ENCODE results near the gene DUXA.
A peak's percentile ranks its signal among the peaks of the same experiment; 100 is the strongest.
"Not testable (repeated sequence)": the region's sequence is repeated elsewhere in the genome, so short reads cannot be mapped to it uniquely, and the experiment has no call there.

DUXA gene

DNA sequence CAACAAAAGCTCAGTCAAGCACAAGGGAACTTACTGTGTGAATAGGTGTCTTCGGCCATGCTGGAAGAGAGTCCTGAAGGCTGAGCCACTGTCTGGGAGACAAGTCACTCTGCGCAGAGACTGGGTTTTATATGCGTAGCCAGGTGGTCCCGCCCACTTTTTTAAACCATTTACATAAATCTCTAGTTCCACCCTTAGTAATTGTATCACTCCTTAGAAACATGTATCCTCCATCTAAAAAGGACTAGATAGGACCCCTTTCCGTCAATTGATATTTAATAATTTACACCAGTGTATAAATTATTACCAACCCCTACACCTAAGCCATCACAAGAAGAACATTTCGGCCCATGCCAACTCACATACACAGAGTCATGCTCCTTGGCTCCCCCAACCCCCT, at the start of gene DUXA:
TSS of gene DUXA (minus strand) at position 101 of the 400 bp plus-strand sequence. CDS start at position 59, 42 bp downstream.
- TF ChIP-seq, protein P1, sequence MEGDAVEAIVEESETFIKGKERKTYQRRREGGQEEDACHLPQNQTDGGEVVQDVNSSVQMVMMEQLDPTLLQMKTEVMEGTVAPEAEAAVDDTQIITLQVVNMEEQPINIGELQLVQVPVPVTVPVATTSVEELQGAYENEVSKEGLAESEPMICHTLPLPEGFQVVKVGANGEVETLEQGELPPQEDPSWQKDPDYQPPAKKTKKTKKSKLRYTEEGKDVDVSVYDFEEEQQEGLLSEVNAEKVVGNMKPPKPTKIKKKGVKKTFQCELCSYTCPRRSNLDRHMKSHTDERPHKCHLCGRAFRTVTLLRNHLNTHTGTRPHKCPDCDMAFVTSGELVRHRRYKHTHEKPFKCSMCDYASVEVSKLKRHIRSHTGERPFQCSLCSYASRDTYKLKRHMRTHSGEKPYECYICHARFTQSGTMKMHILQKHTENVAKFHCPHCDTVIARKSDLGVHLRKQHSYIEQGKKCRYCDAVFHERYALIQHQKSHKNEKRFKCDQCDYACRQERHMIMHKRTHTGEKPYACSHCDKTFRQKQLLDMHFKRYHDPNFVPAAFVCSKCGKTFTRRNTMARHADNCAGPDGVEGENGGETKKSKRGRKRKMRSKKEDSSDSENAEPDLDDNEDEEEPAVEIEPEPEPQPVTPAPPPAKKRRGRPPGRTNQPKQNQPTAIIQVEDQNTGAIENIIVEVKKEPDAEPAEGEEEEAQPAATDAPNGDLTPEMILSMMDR (IDR thresholded peaks at IDR 0.05; ENCODE audit: low read depth, low read length, missing control alignments): no peak
- DNase-seq (ENCODE audit: low read depth): no peak
- no peak within 1 kb of the TSS for H3K4me3 ChIP-seq (ENCODE audit: low read depth, low read length)

DNA sequence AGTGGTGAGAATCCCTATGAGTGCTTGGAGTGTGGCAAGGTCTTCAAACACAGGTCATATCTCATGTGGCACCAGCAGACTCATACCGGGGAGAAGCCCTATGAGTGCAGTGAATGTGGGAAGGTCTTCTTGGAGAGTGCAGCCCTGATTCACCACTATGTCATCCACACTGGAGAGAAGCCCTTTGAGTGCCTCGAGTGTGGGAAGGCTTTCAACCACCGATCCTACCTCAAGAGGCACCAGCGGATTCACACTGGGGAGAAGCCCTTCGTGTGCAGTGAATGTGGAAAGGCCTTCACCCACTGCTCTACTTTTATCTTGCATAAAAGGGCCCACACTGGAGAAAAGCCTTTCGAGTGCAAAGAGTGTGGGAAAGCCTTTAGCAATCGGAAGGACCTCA, 44.8 kb upstream of the DUXA start:
- H3K4me3 ChIP-seq (ENCODE audit: low read depth, low read length): no peak overlapping the region
- TF ChIP-seq, protein P1 (IDR thresholded peaks at IDR 0.05; ENCODE audit: low read depth, low read length, missing control alignments): no peak
- DNase-seq (ENCODE audit: low read depth): no peak

DNA sequence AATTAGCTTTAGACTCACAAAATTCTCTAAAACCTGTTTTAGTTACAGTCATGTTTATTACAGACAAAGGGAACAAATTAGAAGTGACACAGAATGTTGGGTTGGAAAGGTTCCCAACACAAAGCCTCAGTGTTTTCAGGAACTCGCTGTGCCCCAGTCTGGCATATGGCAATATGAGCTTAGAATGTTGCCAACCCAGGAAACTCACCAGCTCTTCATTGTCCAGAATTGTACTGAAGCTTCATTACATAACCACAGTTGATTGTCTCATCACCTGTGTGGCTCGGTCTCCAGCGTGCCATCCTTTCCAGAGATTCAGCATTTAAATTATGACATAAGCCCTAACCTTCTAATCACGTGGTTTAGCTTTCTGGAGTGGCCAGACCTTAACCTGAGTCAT, 43.1 kb upstream of the DUXA start:
- TF ChIP-seq, protein P1 (IDR thresholded peaks at IDR 0.05; ENCODE audit: low read depth, low read length, missing control alignments): no peak

DNA sequence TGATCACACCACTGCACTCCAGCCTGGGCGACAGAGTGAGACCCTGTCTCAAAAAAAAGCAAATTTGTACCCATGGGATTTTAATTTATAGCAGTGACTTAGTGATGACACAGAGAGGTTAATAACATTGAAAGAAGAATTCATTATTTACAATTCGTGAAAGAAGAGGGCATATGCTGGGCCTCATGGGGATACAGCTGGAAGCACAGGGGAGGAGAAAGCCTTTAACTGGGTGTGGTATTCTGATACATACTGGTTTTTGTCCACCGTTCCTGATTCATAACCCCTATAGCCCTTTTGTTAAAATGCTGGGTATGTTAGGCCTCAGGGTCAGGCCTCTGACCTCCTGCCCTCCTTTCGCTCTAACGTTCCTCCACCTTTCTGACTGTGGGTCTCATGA, 34.9 kb upstream of the DUXA start:
- TF ChIP-seq, protein P1 (IDR thresholded peaks at IDR 0.05; ENCODE audit: low read depth, low read length, missing control alignments): no peak
- DNase-seq (ENCODE audit: low read depth): no peak
- no peak overlapping the region for H3K4me3 ChIP-seq (ENCODE audit: low read depth, low read length)

More for the DNA sequence above, 43.1 kb upstream of the DUXA start:
- no peak overlapping the region for H3K4me3 ChIP-seq (ENCODE audit: low read depth, low read length)
- DNase-seq (ENCODE audit: low read depth): no peak

DNA sequence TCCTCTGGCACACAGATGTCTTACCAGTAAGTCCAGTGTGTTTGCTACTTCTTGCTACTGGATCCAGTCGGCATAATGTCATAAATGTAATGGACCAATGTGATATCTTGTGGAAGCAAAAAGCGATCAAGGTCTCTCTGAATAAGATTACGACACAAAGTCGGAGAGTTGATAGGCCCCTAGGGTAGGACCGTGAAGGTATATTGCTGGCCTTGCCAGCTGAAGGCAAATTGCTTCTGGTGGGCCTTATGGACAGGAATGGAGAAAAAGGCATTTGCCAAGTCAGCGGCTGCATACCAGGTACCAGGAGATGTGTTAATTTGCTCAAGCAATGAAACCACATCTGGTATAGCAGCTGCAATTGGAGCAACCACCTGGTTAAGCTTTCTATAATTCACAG, 30.6 kb upstream of the DUXA start:
- DNase-seq (ENCODE audit: low read depth); H3K4me3 ChIP-seq (ENCODE audit: low read depth, low read length): not testable (repeated sequence)

DNA sequence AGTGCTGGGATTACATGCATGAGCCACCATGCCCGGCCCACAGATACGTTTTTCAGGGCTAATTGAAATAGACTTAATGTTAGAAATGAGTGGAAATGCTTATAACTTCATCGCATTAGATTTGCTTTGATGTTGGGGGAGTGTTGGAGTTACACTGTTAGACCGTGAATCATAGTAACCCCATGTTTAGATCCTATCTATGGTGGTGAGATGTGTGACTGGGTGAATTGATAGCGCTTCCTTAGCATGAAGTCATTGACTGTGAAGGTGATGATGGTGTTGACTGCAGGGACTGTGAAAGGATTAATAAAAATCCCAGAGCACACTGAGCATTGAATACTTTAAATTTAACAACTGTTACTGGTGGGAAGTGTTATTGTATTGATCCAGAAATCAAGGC, 25.7 kb upstream of the DUXA start:
- TF ChIP-seq, protein P1 (IDR thresholded peaks at IDR 0.05; ENCODE audit: low read depth, low read length, missing control alignments): no peak
- no peak overlapping the region for H3K4me3 ChIP-seq (ENCODE audit: low read depth, low read length)
- DNase-seq (ENCODE audit: low read depth): no peak

DNA sequence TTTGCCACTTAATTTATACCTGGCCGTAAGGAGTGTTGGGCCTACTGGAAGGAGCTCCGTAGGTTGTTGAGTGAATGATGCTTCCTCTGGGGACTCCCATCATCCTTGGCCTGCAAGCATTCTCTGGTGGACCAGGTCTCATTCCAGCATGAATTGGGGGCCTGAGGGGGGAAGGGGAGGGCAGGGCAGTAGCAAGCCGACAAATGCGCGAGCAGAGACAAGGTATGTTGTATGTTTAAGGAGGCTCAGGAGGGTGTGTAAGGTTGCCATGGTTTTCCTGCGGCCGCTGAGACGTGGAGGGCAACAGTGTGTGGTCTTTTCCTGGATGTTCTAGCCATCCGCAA, 24.8 kb upstream of the DUXA start:
- no peak for DNase-seq (ENCODE audit: low read depth)
- peak overlapping the region; percentile 87 for H3K4me3 ChIP-seq (ENCODE audit: low read depth, low read length)
- TF ChIP-seq, protein P1 (IDR thresholded peaks at IDR 0.05; ENCODE audit: low read depth, low read length, missing control alignments): no peak
